Fibroblast of lung (primary cell): Measurements from ENCODE around the gene UBL4B. TPM values are rescaled to one million over a fixed set of nuclear protein-coding genes. Genes with fewer than 3 reads are reported as not detected.

ENCODE experiments used
- DNase-seq, 2 donors: peaks; one replicate each; pipeline versions ENCODE4 v3.0.0 to v3.0.0-alpha.2; 2010; ENCODE audit warnings: low read depth in 2 of 2
- H2AFZ ChIP-seq: 2 replicates; pipeline ENCODE4 v1.5.1; 2012; ENCODE audit warnings: low read length, control low read depth, inconsistent platforms
- H3K27ac ChIP-seq: 2 replicates; pipeline ENCODE4 v1.5.1; 2011; ENCODE audit warnings: low read length, control low read depth; ENCODE audit not compliant: insufficient read depth
- H3K27me3 ChIP-seq: 2 replicates; pipeline ENCODE4 v1.5.1; 2011; ENCODE audit warnings: mild to moderate bottlenecking, low read length; ENCODE audit not compliant: control insufficient read depth, insufficient read depth
- H3K36me3 ChIP-seq: 2 replicates; pipeline ENCODE4 v1.5.1; 2011; ENCODE audit warnings: low read length; ENCODE audit not compliant: control insufficient read depth, insufficient read depth
- H3K4me1 ChIP-seq: 2 replicates; pipeline ENCODE4 v1.5.1; 2011; ENCODE audit warnings: low read length; ENCODE audit not compliant: control insufficient read depth, insufficient read depth; ENCODE audit errors: extremely low read depth
- H3K4me2 ChIP-seq: 2 replicates; pipeline ENCODE4 v1.5.1; 2011; ENCODE audit warnings: low read length, control low read depth; ENCODE audit not compliant: insufficient read depth; ENCODE audit errors: extremely low read depth
- H3K4me3 ChIP-seq, 4 experiments: fragments of 200-600 bp in 1 of 4; sonication (generic) in 1 of 4; replicated peaks in 1 of 4; 2 replicates each; pipeline ENCODE4 v1.5.1; 2011 to 2016; ENCODE audit warnings: low read length in 4 of 4, low read depth in 3 of 4, mild to moderate bottlenecking in 3 of 4, control low read depth in 2 of 4, inconsistent platforms in 1 of 4, mixed read lengths in 1 of 4; ENCODE audit not compliant: insufficient read depth in 1 of 4; ENCODE audit errors: control extremely low read depth in 1 of 4
- H3K79me2 ChIP-seq: 2 replicates; pipeline ENCODE4 v1.5.1; 2012; ENCODE audit warnings: mild to moderate bottlenecking, low read length, inconsistent platforms; ENCODE audit not compliant: control insufficient read depth, insufficient read depth
- H3K9ac ChIP-seq: 2 replicates; pipeline ENCODE4 v1.5.1; 2011; ENCODE audit warnings: mild to moderate bottlenecking, low read length, control low read depth; ENCODE audit not compliant: insufficient read depth
- H3K9me3 ChIP-seq: 2 replicates; pipeline ENCODE4 v1.5.1; 2012; ENCODE audit warnings: low read depth, low read length; ENCODE audit not compliant: control insufficient read depth, insufficient read depth
- H4K20me1 ChIP-seq: 2 replicates; pipeline ENCODE4 v1.5.1; 2011; ENCODE audit warnings: low read length; ENCODE audit not compliant: control insufficient read depth, insufficient read depth; ENCODE audit errors: extremely low read depth
- EZH2 ChIP-seq: IDR thresholded peaks from 2 replicates; pipeline ENCODE4 v1.5.1; 2012; ENCODE audit warnings: low read length, control low read depth, mild to moderate bottlenecking; ENCODE audit errors: missing control alignments
- polyA plus RNA-seq, 2 donors: library from polyadenylated mRNA; depleted of rRNA in 1 of 2; stranded (reverse) in 1 of 2; unstranded in 1 of 2; fragments of >200 nt; gene quantifications; 2 replicates each; pipeline ENCODE4 v1.2.1, GENCODE V29; 2011 to 2012; ENCODE audit warnings: missing spikeins in 1 of 2
- total RNA-seq: library from RNA; depleted of rRNA; stranded (reverse); fragments of >200 nt; gene quantifications from 2 replicates; pipeline ENCODE4 v1.2.1, GENCODE V29; 2014
- TF ChIP-seq, protein P1 (sequence below), 2 donors: IDR thresholded peaks in 1 of 2; conservative IDR thresholded peaks in 1 of 2; 1 replicate in 1 of 2; 2 replicates in 1 of 2; pipeline ENCODE4 v1.5.1; 2011 to 2012; ENCODE audit warnings: low read length in 2 of 2, control low read depth in 1 of 2, inconsistent platforms in 1 of 2, low read depth in 1 of 2, mild to moderate bottlenecking in 1 of 2

UBL4B gene
- total and polyA plus RNA-seq, 2 donors (not counting 1 experiment from before 2014, with no cell fraction given): not detected

DNA sequence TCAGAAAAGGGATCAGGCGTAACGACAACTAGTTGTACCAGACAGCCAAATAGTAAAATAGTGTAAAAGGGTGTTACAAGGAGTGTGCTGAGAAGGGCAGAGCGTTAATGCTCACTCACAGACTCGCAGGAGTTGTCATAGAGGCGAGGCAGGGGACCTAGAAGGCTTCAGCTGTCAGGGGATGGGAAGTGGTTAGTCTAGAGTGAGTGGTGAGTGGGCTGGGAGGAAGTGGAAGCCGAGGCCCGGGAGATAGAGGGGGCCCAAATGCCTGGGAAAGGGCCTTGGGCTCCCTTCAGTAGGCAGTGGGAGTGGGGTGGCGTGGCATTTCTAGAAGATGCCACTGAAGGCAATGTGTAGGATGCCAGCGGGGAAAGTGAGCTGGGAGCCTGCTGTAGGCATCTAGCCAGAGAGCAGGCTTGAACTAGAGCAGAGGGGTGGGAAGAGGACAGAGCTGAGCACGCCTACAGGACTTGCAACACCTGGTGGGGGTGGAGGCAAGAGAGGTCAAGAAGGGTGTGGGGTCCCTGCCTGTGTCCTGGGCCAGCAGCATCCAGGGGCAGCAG is 48.4 kb downstream of the UBL4B start:
- Histone ChIP-seq H3K4me1 (no peaks in the 10 kb centered on the region), H3K9ac (no peak overlapping the region), H3K4me2 (no peak overlapping the region), H4K20me1 (no peaks in the 10 kb centered on the region), H3K27me3 (peaks cover 5% of the 10 kb centered on the region), H3K36me3 (no peaks in the 10 kb centered on the region), H3K4me3 (no peak overlapping the region), H3K27ac (no peak overlapping the region), H3K9me3 (no peaks in the 10 kb centered on the region), H2AFZ (no peak overlapping the region), H3K79me2 (no peaks in the 10 kb centered on the region)
- DNase-seq: no peak
- TF ChIP-seq, protein P1, sequence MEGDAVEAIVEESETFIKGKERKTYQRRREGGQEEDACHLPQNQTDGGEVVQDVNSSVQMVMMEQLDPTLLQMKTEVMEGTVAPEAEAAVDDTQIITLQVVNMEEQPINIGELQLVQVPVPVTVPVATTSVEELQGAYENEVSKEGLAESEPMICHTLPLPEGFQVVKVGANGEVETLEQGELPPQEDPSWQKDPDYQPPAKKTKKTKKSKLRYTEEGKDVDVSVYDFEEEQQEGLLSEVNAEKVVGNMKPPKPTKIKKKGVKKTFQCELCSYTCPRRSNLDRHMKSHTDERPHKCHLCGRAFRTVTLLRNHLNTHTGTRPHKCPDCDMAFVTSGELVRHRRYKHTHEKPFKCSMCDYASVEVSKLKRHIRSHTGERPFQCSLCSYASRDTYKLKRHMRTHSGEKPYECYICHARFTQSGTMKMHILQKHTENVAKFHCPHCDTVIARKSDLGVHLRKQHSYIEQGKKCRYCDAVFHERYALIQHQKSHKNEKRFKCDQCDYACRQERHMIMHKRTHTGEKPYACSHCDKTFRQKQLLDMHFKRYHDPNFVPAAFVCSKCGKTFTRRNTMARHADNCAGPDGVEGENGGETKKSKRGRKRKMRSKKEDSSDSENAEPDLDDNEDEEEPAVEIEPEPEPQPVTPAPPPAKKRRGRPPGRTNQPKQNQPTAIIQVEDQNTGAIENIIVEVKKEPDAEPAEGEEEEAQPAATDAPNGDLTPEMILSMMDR (conservative IDR thresholded peaks at IDR 0.05 in 1 of 2, IDR thresholded peaks at IDR 0.05 in 1 of 2; ENCODE audit: low read depth in 1 of 2, low read length in 2 of 2): no peak
- TF ChIP-seq EZH2: no peak

- Histone ChIP-seq H4K20me1 (no peaks in the 10 kb centered on the region), H3K36me3 (no peaks in the 10 kb centered on the region), H3K27ac (no peak overlapping the region), H3K4me1 (no peaks in the 10 kb centered on the region), H3K9me3 (no peaks in the 10 kb centered on the region), H3K9ac (no peak overlapping the region), H3K79me2 (no peaks in the 10 kb centered on the region), H3K27me3 (peaks cover 5% of the 10 kb centered on the region), H2AFZ (no peak overlapping the region), H3K4me2 (no peak overlapping the region), H3K4me3 (no peak overlapping the region)
- DNase-seq: no peak
- no peak for TF ChIP-seq EZH2
- TF ChIP-seq, protein P1 (conservative IDR thresholded peaks at IDR 0.05 in 1 of 2, IDR thresholded peaks at IDR 0.05 in 1 of 2; ENCODE audit: low read depth in 1 of 2, low read length in 2 of 2): no peak
Observed at GRCh38 chr1:110161165-110161564, 48.9 kb downstream of the UBL4B start.

- no peak overlapping the region for H3K4me2 ChIP-seq
- TF ChIP-seq, protein P1 (conservative IDR thresholded peaks at IDR 0.05 in 1 of 2, IDR thresholded peaks at IDR 0.05 in 1 of 2; ENCODE audit: low read depth in 1 of 2, low read length in 2 of 2): no peak
- DNase-seq: no peak
- no peaks in the 10 kb centered on the region for H4K20me1 ChIP-seq
- H3K79me2 ChIP-seq: no peaks in the 10 kb centered on the region
- H3K4me3 ChIP-seq: no peak overlapping the region
- H3K36me3 ChIP-seq: no peaks in the 10 kb centered on the region
- H3K4me1 ChIP-seq: no peaks in the 10 kb centered on the region
- peaks cover 2% of the 10 kb centered on the region for H3K27me3 ChIP-seq
- H3K9me3 ChIP-seq: no peaks in the 10 kb centered on the region
- no peak overlapping the region for H2AFZ ChIP-seq
- H3K27ac ChIP-seq: no peak overlapping the region
- H3K9ac ChIP-seq: no peak overlapping the region
Observed at GRCh38 chr1:110161849-110162248, 49.6 kb downstream of the UBL4B start.

Other genes with a start within 250 kb of the UBL4B start
- gene CSF1, start 201.6 kb upstream of the UBL4B start, total RNA-seq: 29.0 and 48.9 TPM in 2 replicates
- gene CSF1, start 201.6 kb upstream of the UBL4B start, polyA plus RNA-seq: 28.6 and 40.4 TPM in 2 replicates
- gene AHCYL1, start 127.7 kb upstream of the UBL4B start, total RNA-seq: 60.1 and 70.5 TPM in 2 replicates
- gene AHCYL1, start 127.7 kb upstream of the UBL4B start, polyA plus RNA-seq: 73.4 and 83.3 TPM in 2 replicates
- 41.9 and 43.8 TPM in 2 replicates for gene STRIP1, start 77.8 kb upstream of the UBL4B start, total RNA-seq
- gene STRIP1, start 77.8 kb upstream of the UBL4B start, polyA plus RNA-seq: 17.2 and 27.0 TPM in 2 replicates
- not detected in 2 replicates for gene ALX3, start 41.8 kb upstream of the UBL4B start, total RNA-seq
- not detected in 2 replicates for gene ALX3, start 41.8 kb upstream of the UBL4B start, polyA plus RNA-seq
- gene SLC6A17, start 38.1 kb downstream of the UBL4B start, total RNA-seq: under 0.01 TPM in 1 of 2 replicates, not detected in the other
- gene SLC6A17, start 38.1 kb downstream of the UBL4B start, polyA plus RNA-seq: 0.09 and 0.14 TPM in 2 replicates
- gene KCNC4, start 97.9 kb downstream of the UBL4B start, total RNA-seq: 0.51 and 0.66 TPM in 2 replicates
- 0.76 and 1.6 TPM in 2 replicates for gene KCNC4, start 97.9 kb downstream of the UBL4B start, polyA plus RNA-seq
- 25.9 and 26.5 TPM in 2 replicates for gene RBM15, start 226.9 kb downstream of the UBL4B start, total RNA-seq
- gene RBM15, start 226.9 kb downstream of the UBL4B start, polyA plus RNA-seq: 8.4 and 10.7 TPM in 2 replicates